ENCODE measurements around the gene ANKRD40. TPM values are rescaled to one million over a fixed set of nuclear protein-coding genes. Genes with fewer than 3 reads are reported as not detected.

Gene ANKRD40
- total and polyA plus RNA-seq, 3 donors from 2014 or later, result 24.3 to 31.7 (median 24.7) TPM

GRCh38 chr17:50689956-50690886 lies 17.5 kb downstream of the ANKRD40 start:
- no peak overlapping the region for H3K27ac ChIP-seq

GRCh38 chr17:50689251-50689650 lies 18.5 kb downstream of the ANKRD40 start:
- no peak for TF ChIP-seq POLR2A (IDR thresholded peaks at IDR 0.05)
- TF ChIP-seq, protein P1, sequence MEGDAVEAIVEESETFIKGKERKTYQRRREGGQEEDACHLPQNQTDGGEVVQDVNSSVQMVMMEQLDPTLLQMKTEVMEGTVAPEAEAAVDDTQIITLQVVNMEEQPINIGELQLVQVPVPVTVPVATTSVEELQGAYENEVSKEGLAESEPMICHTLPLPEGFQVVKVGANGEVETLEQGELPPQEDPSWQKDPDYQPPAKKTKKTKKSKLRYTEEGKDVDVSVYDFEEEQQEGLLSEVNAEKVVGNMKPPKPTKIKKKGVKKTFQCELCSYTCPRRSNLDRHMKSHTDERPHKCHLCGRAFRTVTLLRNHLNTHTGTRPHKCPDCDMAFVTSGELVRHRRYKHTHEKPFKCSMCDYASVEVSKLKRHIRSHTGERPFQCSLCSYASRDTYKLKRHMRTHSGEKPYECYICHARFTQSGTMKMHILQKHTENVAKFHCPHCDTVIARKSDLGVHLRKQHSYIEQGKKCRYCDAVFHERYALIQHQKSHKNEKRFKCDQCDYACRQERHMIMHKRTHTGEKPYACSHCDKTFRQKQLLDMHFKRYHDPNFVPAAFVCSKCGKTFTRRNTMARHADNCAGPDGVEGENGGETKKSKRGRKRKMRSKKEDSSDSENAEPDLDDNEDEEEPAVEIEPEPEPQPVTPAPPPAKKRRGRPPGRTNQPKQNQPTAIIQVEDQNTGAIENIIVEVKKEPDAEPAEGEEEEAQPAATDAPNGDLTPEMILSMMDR (IDR thresholded peaks at IDR 0.05), result no peak
- no peak overlapping the region for H3K4me3 ChIP-seq
- no peaks in the 10 kb centered on the region for H3K9me3 ChIP-seq
- 49 to 66% methylated on average over 2 to 4 of the region's 4 CpGs for WGBS, 2 donors
- H3K27ac ChIP-seq, result no peak overlapping the region
- H3K4me1 ChIP-seq, result peaks cover 37% of the 10 kb centered on the region
- intact Hi-C loops (cut with DNase I; ENCODE audit: low total_unique reads), result loop anchor here (10.0 kb wide), 1 partner anchor 54 kb away; the partner anchor contains the start of gene ABCC3
- no peaks in the 10 kb centered on the region for H3K36me3 ChIP-seq (ENCODE audit: low read depth, missing control alignments)
- no peak for DNase-seq
- H3K27me3 ChIP-seq, result no peaks in the 10 kb centered on the region

More at GRCh38 chr17:50689956-50690886, 17.5 kb downstream of the ANKRD40 start:
- Histone ChIP-seq H3K4me3 (no peak overlapping the region), H3K36me3 (ENCODE audit: low read depth, missing control alignments) (no peaks in the 10 kb centered on the region), H3K9me3 (no peaks in the 10 kb centered on the region), H3K4me1 (peaks cover 32% of the 10 kb centered on the region), H3K27me3 (no peaks in the 10 kb centered on the region)
- no peak for DNase-seq
- TF ChIP-seq, protein P1 (IDR thresholded peaks at IDR 0.05), result no peak
- TF ChIP-seq POLR2A (IDR thresholded peaks at IDR 0.05), result no peak
- intact Hi-C loops (cut with DNase I; ENCODE audit: low total_unique reads), result loop anchor here (10.0 kb wide), 1 partner anchor 55 kb away; the partner anchor contains the start of gene ABCC3
- WGBS, 2 donors, result 57 to 64% methylated on average over 11 to 19 of the region's 19 CpGs

DNA sequence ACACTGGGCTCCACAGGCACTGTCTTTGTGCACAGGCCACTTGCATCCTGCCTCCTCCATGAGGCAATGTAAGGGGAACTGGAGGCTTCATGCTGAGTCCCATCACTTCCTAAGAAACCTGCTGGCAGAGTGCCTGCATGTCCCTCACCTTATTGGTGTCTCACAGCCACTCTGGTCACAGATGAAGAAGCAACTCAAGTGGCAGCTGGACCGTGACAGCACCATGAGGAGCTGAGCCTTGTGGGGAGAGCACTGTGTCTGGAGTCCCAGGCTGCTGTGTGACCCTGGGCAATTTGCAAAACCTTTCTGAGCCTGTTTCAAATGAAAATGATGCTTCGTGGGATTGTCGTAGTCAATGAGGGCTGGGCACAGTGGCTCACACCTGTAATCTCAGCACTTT lies 19.5 kb downstream of the ANKRD40 start:
- no peak overlapping the region for H3K27ac ChIP-seq
- TF ChIP-seq POLR2A (IDR thresholded peaks at IDR 0.05), result no peak
- TF ChIP-seq, protein P1 (IDR thresholded peaks at IDR 0.05), result no peak
- no peak for DNase-seq
- intact Hi-C loops (cut with DNase I; ENCODE audit: low total_unique reads), result loop anchor here (10.0 kb wide), 1 partner anchor 53 kb away; the partner anchor contains the start of gene ABCC3
- peaks cover 38% of the 10 kb centered on the region for H3K4me1 ChIP-seq
- WGBS, 2 donors, result 98 to 100% methylated on average over 3 of the region's 3 CpGs
- H3K4me3 ChIP-seq, result no peak overlapping the region
- H3K27me3 ChIP-seq, result no peaks in the 10 kb centered on the region
- H3K9me3 ChIP-seq, result no peaks in the 10 kb centered on the region
- H3K36me3 ChIP-seq (ENCODE audit: low read depth, missing control alignments), result no peaks in the 10 kb centered on the region

DNA sequence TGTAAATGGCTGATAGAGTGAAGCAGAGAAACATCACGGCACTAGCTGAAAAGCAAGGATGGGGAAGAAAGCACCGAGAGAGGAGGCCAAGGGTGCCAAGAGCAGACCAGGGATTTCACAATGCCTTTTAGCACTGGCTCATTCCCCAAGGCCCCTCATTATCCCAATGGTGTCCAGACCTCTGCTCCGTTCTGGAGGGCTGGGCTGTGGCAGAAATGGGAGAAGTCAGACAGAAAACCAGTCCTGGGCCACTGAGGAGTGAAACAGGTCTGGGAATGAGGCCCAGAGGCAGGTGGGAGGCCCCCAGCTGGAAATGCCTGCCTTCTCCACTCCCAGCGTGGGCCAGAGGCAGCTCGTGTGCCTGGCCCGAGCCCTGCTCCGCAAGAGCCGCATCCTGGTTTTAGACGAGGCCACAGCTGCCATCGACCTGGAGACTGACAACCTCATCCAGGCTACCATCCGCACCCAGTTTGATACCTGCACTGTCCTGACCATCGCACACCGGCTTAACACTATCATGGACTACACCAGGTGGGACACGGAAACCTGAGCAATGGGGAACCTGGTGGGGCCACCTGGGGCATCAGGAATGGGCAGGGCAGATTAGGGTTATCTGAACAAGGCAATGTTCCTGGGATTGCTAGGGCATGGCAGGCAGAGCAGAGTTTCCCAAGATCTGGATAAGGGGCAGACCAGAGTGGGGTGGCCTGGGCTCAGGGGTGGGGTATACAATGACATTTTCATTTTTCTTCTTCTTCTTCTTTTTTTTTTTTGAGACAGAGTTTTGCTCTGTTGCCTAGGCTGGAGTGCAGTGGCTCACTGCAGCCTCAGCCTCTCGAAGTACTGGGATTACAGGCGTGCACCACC lies 20.3 kb downstream of the ANKRD40 start:
- H3K4me3 ChIP-seq, result no peak overlapping the region
- peaks cover 38% of the 10 kb centered on the region for H3K4me1 ChIP-seq
- no peaks in the 10 kb centered on the region for H3K27me3 ChIP-seq
- TF ChIP-seq POLR2A (IDR thresholded peaks at IDR 0.05), result no peak
- TF ChIP-seq, protein P1 (IDR thresholded peaks at IDR 0.05), result no peak
- intact Hi-C loops (cut with DNase I; ENCODE audit: low total_unique reads), result loop anchor here (10.0 kb wide), 1 partner anchor 53 kb away; the partner anchor contains the start of gene ABCC3
- 69 to 79% methylated on average over 12 to 16 of the region's 16 CpGs for WGBS, 2 donors
- H3K36me3 ChIP-seq (ENCODE audit: low read depth, missing control alignments), result no peaks in the 10 kb centered on the region
- DNase-seq, result peak; percentile 49
- peak overlapping the region; percentile 57 to 84 for H3K27ac ChIP-seq
- H3K9me3 ChIP-seq, result no peaks in the 10 kb centered on the region
